Neuronal stem cell (in vitro differentiated cells): ENCODE results near the gene TMEM238L.

Experiments
- DNase-seq: peaks from one replicate; pipeline ENCODE4 v3.0.0-alpha.2; 2013; ENCODE audit warnings: low spot score
- H2AFZ ChIP-seq: one replicate; pipeline ENCODE4 v1.6.1; 2013; ENCODE audit warnings: mild to moderate bottlenecking, low read length, inconsistent platforms
- H2AK5ac ChIP-seq: 2 replicates; pipeline ENCODE4 v1.6.1; 2013; ENCODE audit warnings: low read depth, mild to moderate bottlenecking, inconsistent platforms, low read length, moderate library complexity, mixed read lengths
- H2BK120ac ChIP-seq: 2 replicates; pipeline ENCODE4 v1.6.1; 2013; ENCODE audit warnings: low read depth, mild to moderate bottlenecking, inconsistent platforms, low read length, moderate library complexity, mixed read lengths
- H2BK12ac ChIP-seq: one replicate; pipeline ENCODE4 v1.6.1; 2013; ENCODE audit warnings: low read length, inconsistent platforms
- H2BK15ac ChIP-seq: 2 replicates; pipeline ENCODE4 v1.6.1; 2013; ENCODE audit warnings: mild to moderate bottlenecking, low read length, inconsistent platforms, mixed read lengths
- H2BK5ac ChIP-seq: one replicate; pipeline ENCODE4 v1.6.1; 2013; ENCODE audit warnings: inconsistent platforms, mild to moderate bottlenecking, low read length, moderate library complexity
- H3K14ac ChIP-seq: one replicate; pipeline ENCODE4 v1.6.1; 2013; ENCODE audit warnings: low read length, inconsistent platforms
- H3K18ac ChIP-seq: 2 replicates; pipeline ENCODE4 v1.6.1; 2013; ENCODE audit warnings: low read length, inconsistent platforms
- H3K23ac ChIP-seq: 2 replicates; pipeline ENCODE4 v1.6.1; 2013; ENCODE audit warnings: low read depth, mild to moderate bottlenecking, mixed read lengths, low read length, inconsistent platforms; ENCODE audit not compliant: poor library complexity
- H3K27ac ChIP-seq: replicated peaks from 3 replicates; pipeline ENCODE4 v1.5.1; 2013; ENCODE audit warnings: low read length, inconsistent platforms
- H3K27me3 ChIP-seq, 3 experiments: 2 replicates each; pipeline ENCODE4 v1.6.1; 2013; ENCODE audit warnings: low read length in 3 of 3, mild to moderate bottlenecking in 2 of 3, inconsistent platforms in 1 of 3, low read depth in 1 of 3, mixed read lengths in 1 of 3, moderate library complexity in 1 of 3; ENCODE audit not compliant: control insufficient read depth in 3 of 3, insufficient read depth in 3 of 3
- H3K36me3 ChIP-seq, 2 donors: replicated peaks in 1 of 2; 2 replicates each; pipeline ENCODE4 v1.6.1; 2013; ENCODE audit warnings: low read length in 2 of 2; ENCODE audit not compliant: control insufficient read depth in 2 of 2, insufficient read depth in 2 of 2
- H3K4ac ChIP-seq: 2 replicates; pipeline ENCODE4 v1.6.1; 2013; ENCODE audit warnings: inconsistent platforms, mild to moderate bottlenecking, low read length, moderate library complexity
- H3K4me1 ChIP-seq, 2 donors: 1 replicate in 1 of 2; 2 replicates in 1 of 2; pipeline ENCODE4 v1.6.1; 2013; ENCODE audit warnings: low read length in 2 of 2, low read depth in 1 of 2; ENCODE audit not compliant: control insufficient read depth in 2 of 2, insufficient read depth in 1 of 2
- H3K4me2 ChIP-seq: one replicate; pipeline ENCODE4 v1.6.1; 2013; ENCODE audit warnings: mild to moderate bottlenecking, low read length, inconsistent platforms; ENCODE audit not compliant: insufficient read depth, poor library complexity, severe bottlenecking
- H3K4me3 ChIP-seq, 2 donors: 2 replicates each; pipeline ENCODE4 v1.5.1; 2013; ENCODE audit warnings: low read length in 2 of 2, mild to moderate bottlenecking in 2 of 2, inconsistent platforms in 1 of 2, moderate library complexity in 1 of 2
- H3K79me1 ChIP-seq: one replicate; pipeline ENCODE4 v1.6.1; 2013; ENCODE audit warnings: low read depth, mild to moderate bottlenecking, inconsistent platforms, low read length, moderate library complexity
- H3K9ac ChIP-seq: one replicate; pipeline ENCODE4 v1.6.1; 2013; ENCODE audit warnings: mild to moderate bottlenecking, low read depth, low read length, inconsistent platforms; ENCODE audit not compliant: poor library complexity
- H3K9me3 ChIP-seq, 2 donors: replicated peaks in 1 of 2; 2 replicates each; pipeline versions ENCODE3 to v1.6.1; 2013; ENCODE audit warnings: low read length in 2 of 2, mild to moderate bottlenecking in 2 of 2, inconsistent platforms in 1 of 2, low read depth in 1 of 2, mixed read lengths in 1 of 2, moderate library complexity in 1 of 2; ENCODE audit not compliant: control insufficient read depth in 2 of 2, insufficient read depth in 1 of 2
- H4K8ac ChIP-seq: one replicate; pipeline ENCODE4 v1.6.1; 2013; ENCODE audit warnings: low read depth, mild to moderate bottlenecking, inconsistent platforms, low read length, moderate library complexity
- H4K91ac ChIP-seq: one replicate; pipeline ENCODE4 v1.6.1; 2013; ENCODE audit warnings: low read length, low read depth, mild to moderate bottlenecking, inconsistent platforms; ENCODE audit not compliant: poor library complexity
- WGBS, 2 donors: extraction: QIAGEN DNeasy Blood & Tissue Kit; methylation state at CpG; one replicate each; pipeline ENCODE4 v1.1.7; 2013; ENCODE audit warnings: missing lambda C conversion rate in 2 of 2, mixed read lengths in 1 of 2; ENCODE audit not compliant: insufficient read length in 2 of 2, insufficient replicate concordance in 1 of 2; ENCODE audit errors: extremely low coverage in 2 of 2; 5-methylcytosine and 5-hydroxymethylcytosine counted together

TMEM238L gene

DNA sequence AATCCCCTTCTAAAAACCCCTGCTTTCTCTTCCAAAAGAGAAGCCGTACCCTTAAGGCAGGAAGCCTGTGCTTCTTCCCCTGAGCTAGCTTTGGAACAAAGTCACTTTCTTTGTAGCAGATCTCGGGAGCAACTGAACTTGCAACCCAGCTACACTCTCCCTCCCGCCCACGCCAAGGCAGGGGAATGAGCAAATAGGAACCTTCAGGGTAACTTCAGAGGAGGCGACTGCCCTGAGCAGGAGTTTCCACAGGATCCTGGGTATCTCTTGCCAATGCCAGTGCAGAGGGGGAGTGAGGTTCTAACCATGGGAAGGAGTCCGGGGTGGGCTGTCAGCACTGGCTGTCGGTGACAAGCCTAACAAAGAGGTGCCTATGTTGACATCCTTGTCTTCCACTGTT lies 39.9 kb upstream of the TMEM238L start:
- Histone ChIP-seq H4K8ac (no peak overlapping the region), H3K79me1 (no peaks in the 10 kb centered on the region), H3K4me2 (no peak overlapping the region), H3K9ac (no peak overlapping the region), H3K9me3 (peaks cover 0 to 4% of the 10 kb centered on the region in 2 donors), H2AFZ (peak overlapping the region; percentile 7), H3K4me3 (no peak overlapping the region), H2AK5ac (no peak overlapping the region), H3K27me3 (peaks cover 0 to 17% (median 14%) of the 10 kb centered on the region in 3 experiments), H2BK120ac (no peak overlapping the region), H3K27ac (no peak overlapping the region), H3K36me3 (no peaks in the 10 kb centered on the region), H3K4ac (no peak overlapping the region), H3K18ac (no peak overlapping the region), H2BK5ac (no peak overlapping the region), H3K14ac (no peak overlapping the region), H2BK12ac (no peak overlapping the region), H2BK15ac (no peak overlapping the region), H4K91ac (no peak overlapping the region), H3K4me1 (peaks cover 0 to 2% of the 10 kb centered on the region in 2 donors), H3K23ac (no peak overlapping the region)
- no CpG with 5 or more reads among the region's 7 CpGs for WGBS, 2 donors
- DNase-seq = no peak

DNA sequence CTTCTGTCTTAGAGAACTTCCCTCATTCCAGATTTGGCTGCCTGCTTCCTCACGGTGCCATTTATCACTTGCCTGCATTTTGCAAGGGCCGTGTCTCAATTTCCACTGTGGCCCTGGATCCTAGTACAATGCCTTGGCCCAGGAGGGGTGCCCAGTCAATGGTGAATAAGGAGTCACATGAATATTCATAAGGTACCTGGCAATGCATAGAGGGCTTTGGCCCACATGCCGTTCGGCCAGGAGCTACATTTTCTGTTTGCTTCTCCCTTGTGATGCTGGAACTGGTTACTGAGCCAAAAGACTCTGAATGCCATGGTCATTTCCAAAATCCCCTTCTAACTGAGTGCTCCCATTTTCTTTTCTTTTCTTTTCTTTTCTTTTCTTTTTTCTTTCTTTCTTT lies 38.8 kb upstream of the TMEM238L start:
- Histone ChIP-seq H2BK120ac (no peak overlapping the region), H3K27ac (no peak overlapping the region), H3K36me3 (no peaks in the 10 kb centered on the region), H3K18ac (no peak overlapping the region), H3K9ac (no peak overlapping the region), H3K14ac (no peak overlapping the region), H2AK5ac (no peak overlapping the region), H3K27me3 (peaks cover 0 to 17% (median 14%) of the 10 kb centered on the region in 3 experiments), H3K79me1 (no peaks in the 10 kb centered on the region), H2BK5ac (no peak overlapping the region), H3K4me3 (no peak overlapping the region), H2AFZ (no peak overlapping the region), H3K9me3 (peaks cover 0 to 4% of the 10 kb centered on the region in 2 donors), H3K4ac (no peak overlapping the region), H2BK15ac (no peak overlapping the region), H2BK12ac (no peak overlapping the region), H3K23ac (no peak overlapping the region), H3K4me2 (no peak overlapping the region), H3K4me1 (peaks cover 0 to 2% of the 10 kb centered on the region in 2 donors), H4K91ac (no peak overlapping the region), H4K8ac (no peak overlapping the region)
- no CpG with 5 or more reads among the region's 4 CpGs for WGBS, 2 donors
- no peak for DNase-seq

DNA sequence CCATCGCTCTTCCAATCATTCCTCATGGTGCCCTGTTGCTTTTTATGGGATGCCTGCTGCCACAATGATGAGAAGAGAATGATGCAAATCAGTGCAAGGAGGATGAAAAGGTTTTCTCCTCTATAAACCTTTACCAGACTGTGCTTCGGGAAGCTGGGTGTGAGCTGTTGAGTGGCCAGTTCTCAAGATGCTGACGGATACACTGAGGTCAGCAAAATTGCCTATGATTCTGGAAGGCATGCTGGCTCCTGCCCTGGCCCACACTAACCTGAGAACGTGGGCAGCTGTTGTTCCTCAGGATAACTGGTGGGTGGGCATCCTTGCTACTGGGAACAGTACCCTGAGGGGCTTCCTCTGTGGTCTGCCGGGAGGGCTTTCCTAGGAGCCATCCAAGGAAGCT lies 34.8 kb upstream of the TMEM238L start:
- Histone ChIP-seq H2BK12ac (no peak overlapping the region), H2BK15ac (no peak overlapping the region), H3K4me2 (no peak overlapping the region), H3K18ac (no peak overlapping the region), H2AFZ (no peak overlapping the region), H3K27ac (no peak overlapping the region), H3K36me3 (no peaks in the 10 kb centered on the region), H4K8ac (no peak overlapping the region), H3K14ac (no peak overlapping the region), H3K79me1 (no peaks in the 10 kb centered on the region), H3K4me3 (no peak overlapping the region), H4K91ac (no peak overlapping the region), H3K23ac (no peak overlapping the region), H3K9ac (no peak overlapping the region), H3K4me1 (peaks cover 0 to 3% of the 10 kb centered on the region in 2 donors), H3K9me3 (peaks cover 0 to 2% of the 10 kb centered on the region in 2 donors), H2AK5ac (no peak overlapping the region), H2BK5ac (no peak overlapping the region), H3K4ac (no peak overlapping the region), H3K27me3 (peaks cover 0 to 4% (median 4%) of the 10 kb centered on the region in 3 experiments), H2BK120ac (no peak overlapping the region)
- no peak for DNase-seq
- no CpG with 5 or more reads among the region's 5 CpGs for WGBS, 2 donors

DNA sequence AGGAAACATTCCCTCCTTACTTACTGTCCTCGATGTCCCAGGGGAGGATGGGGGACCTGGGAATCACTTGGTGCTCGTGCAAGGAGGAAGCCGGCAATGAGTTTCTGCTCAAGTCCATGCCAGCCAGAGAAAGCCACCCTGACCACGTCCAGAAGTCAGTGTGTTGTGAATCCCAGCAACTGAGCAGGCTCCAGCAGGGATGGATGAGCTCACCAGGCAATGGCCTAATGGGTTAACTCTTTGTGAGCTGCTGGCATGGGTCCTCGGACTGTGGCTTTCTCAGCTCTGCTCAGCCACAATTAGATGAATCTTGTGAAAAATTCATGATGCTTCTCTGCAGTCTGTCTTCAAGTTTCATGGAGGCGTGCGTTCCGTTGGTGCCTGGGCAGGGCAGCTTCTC lies 34.0 kb upstream of the TMEM238L start, which contains the start of gene PIRT:
PIRT (minus strand) TSS at position 167 of the 400 bp plus-strand sequence. CDS start 12,442 bp downstream, outside the sequence.
- H3K9ac ChIP-seq = no peak within 1 kb of the TSS
- no peak within 1 kb of the TSS for H2AFZ ChIP-seq
- no peak within 1 kb of the TSS for H3K4me2 ChIP-seq
- H3K4me1 ChIP-seq = peaks cover 0 to 3% of the 10 kb centered on the region in 2 donors
- H3K23ac ChIP-seq = no peak within 1 kb of the TSS
- no CpG with 5 or more reads among the region's 8 CpGs for WGBS, 2 donors
- H3K14ac ChIP-seq = no peak within 1 kb of the TSS
- H2AK5ac ChIP-seq = no peak within 1 kb of the TSS
- no peaks in the 10 kb centered on the region for H3K36me3 ChIP-seq
- H2BK15ac ChIP-seq = no peak within 1 kb of the TSS
- H3K4ac ChIP-seq = no peak within 1 kb of the TSS
- no peaks in the 10 kb centered on the region for H3K79me1 ChIP-seq
- H3K27me3 ChIP-seq = peaks cover 0 to 2% (median 0%) of the 10 kb centered on the region in 3 experiments
- no peak within 1 kb of the TSS for H2BK5ac ChIP-seq
- peak within 1 kb of the TSS; percentile 46 for H3K18ac ChIP-seq
- H3K9me3 ChIP-seq = peaks cover 0 to 2% of the 10 kb centered on the region in 2 donors
- no peak within 1 kb of the TSS for H4K8ac ChIP-seq
- DNase-seq = no peak
- no peak within 1 kb of the TSS for H2BK12ac ChIP-seq
- no peak within 1 kb of the TSS for H4K91ac ChIP-seq
- no peak within 1 kb of the TSS for H3K27ac ChIP-seq
- H2BK120ac ChIP-seq = no peak within 1 kb of the TSS
- peak within 1 kb of the TSS in 1 of 2 donors; percentile 49 for H3K4me3 ChIP-seq
